IMR-90 (cell line): ENCODE results near the gene ASB6. TPM values are rescaled to one million over a fixed set of nuclear protein-coding genes. Genes with fewer than 3 reads are reported as not detected.

Source experiments
- ATAC-seq: fragments of 200-7000 bp; cut with Tn5 transposase; 2 replicates; pipeline ENCODE4 v1.9.1; 2020; ENCODE audit warnings: low read depth, mild to moderate bottlenecking, moderate library complexity
- BruUV-seq: library from RNA; stranded (reverse); fragments of 400-500 nt; replicated peaks from 2 replicates; lab custom pipeline; 2021; lab: Mats Ljungman, UMichigan
- CTCF ChIA-PET: fragments of 300-600 bp; formaldehyde crosslinking; extraction: SDS; loops from one replicate; lab custom pipeline; 2021; ENCODE audit warnings: antibody characterized with exemption; lab: Yijun Ruan, JAX
- POLR2A ChIA-PET: fragments of 300-600 bp; sonication (Branson Sonifier 250); formaldehyde crosslinking; loops from one replicate; lab custom pipeline; 2022; ENCODE audit warnings: antibody characterized with exemption; ENCODE audit not compliant: unreplicated experiment; lab: Charles Lee
- DNase-seq: peaks from one replicate; pipeline ENCODE4 v3.0.0; 2013
- H2AFZ ChIP-seq: replicated peaks from 2 replicates; pipeline ENCODE3; 2013; ENCODE audit warnings: low read length, mild to moderate bottlenecking; ENCODE audit not compliant: poor library complexity
- H2AK5ac ChIP-seq: 2 replicates; pipeline ENCODE4 v1.6.1; 2013; ENCODE audit warnings: low read depth, low read length, inconsistent platforms
- H2AK9ac ChIP-seq: replicated peaks from 2 replicates; pipeline ENCODE3; 2013; ENCODE audit warnings: mild to moderate bottlenecking, low read depth, low read length, moderate library complexity; ENCODE audit not compliant: poor library complexity
- H2BK120ac ChIP-seq: 2 replicates; pipeline ENCODE4 v1.6.1; 2013; ENCODE audit warnings: low read depth, low read length, inconsistent platforms
- H2BK15ac ChIP-seq: 3 replicates; pipeline ENCODE4 v1.6.1; 2013; ENCODE audit warnings: low read depth, low read length, inconsistent platforms
- H2BK20ac ChIP-seq: 2 replicates; pipeline ENCODE4 v1.6.1; 2013; ENCODE audit warnings: low read depth, mild to moderate bottlenecking, inconsistent platforms, low read length, moderate library complexity
- H2BK5ac ChIP-seq: 2 replicates; pipeline ENCODE4 v1.6.1; 2013; ENCODE audit warnings: mild to moderate bottlenecking, low read depth, low read length, inconsistent platforms; ENCODE audit not compliant: poor library complexity, severe bottlenecking
- H3K14ac ChIP-seq: replicated peaks from 2 replicates; pipeline ENCODE4 v1.6.1; 2013; ENCODE audit warnings: low read depth, low read length, inconsistent platforms
- H3K18ac ChIP-seq: 2 replicates; pipeline ENCODE4 v1.6.1; 2013; ENCODE audit warnings: low read depth, low read length, control low read depth
- H3K23ac ChIP-seq: 2 replicates; pipeline ENCODE4 v1.6.1; 2013; ENCODE audit warnings: low read depth, low read length, inconsistent platforms
- H3K27ac ChIP-seq: 2 replicates; pipeline ENCODE4 v1.5.1; 2013; ENCODE audit warnings: mild to moderate bottlenecking, control low read depth, low read length; ENCODE audit not compliant: insufficient read depth
- H3K27me3 ChIP-seq: 2 replicates; pipeline ENCODE4 v1.6.1; 2013; ENCODE audit warnings: low read length; ENCODE audit not compliant: control insufficient read depth, insufficient read depth
- H3K36me3 ChIP-seq: 2 replicates; pipeline ENCODE4 v1.6.1; 2013; ENCODE audit warnings: low read length, mixed read lengths; ENCODE audit not compliant: control insufficient read depth, insufficient read depth
- H3K4ac ChIP-seq: 2 replicates; pipeline ENCODE4 v1.6.1; 2013; ENCODE audit warnings: low read depth, low read length, inconsistent platforms
- H3K4me1 ChIP-seq: 2 replicates; pipeline ENCODE4 v1.6.1; 2013; ENCODE audit warnings: low read length, mixed read lengths; ENCODE audit not compliant: control insufficient read depth, insufficient read depth
- H3K4me2 ChIP-seq: 2 replicates; pipeline ENCODE4 v1.6.1; 2013; ENCODE audit warnings: low read depth, mild to moderate bottlenecking, control low read depth, low read length, moderate library complexity
- H3K4me3 ChIP-seq: 2 replicates; pipeline ENCODE4 v1.5.1; 2013; ENCODE audit warnings: low read depth, mild to moderate bottlenecking, control low read depth, low read length, moderate library complexity; ENCODE audit not compliant: insufficient read depth
- H3K56ac ChIP-seq: 2 replicates; pipeline ENCODE4 v1.6.1; 2013; ENCODE audit warnings: low read length, inconsistent platforms; ENCODE audit not compliant: insufficient read depth; ENCODE audit errors: extremely low read depth
- H3K79me1 ChIP-seq, 2 experiments: 2 replicates each; pipeline ENCODE4 v1.6.1; 2013; ENCODE audit warnings: low read length in 2 of 2, inconsistent platforms in 1 of 2, low read depth in 1 of 2
- H3K9ac ChIP-seq: 2 replicates; pipeline ENCODE4 v1.6.1; 2013; ENCODE audit warnings: low read depth, low read length, control low read depth
- H3K9me1 ChIP-seq: 2 replicates; pipeline ENCODE4 v1.6.1; 2013; ENCODE audit warnings: low read length, inconsistent platforms; ENCODE audit not compliant: insufficient read depth
- H3K9me3 ChIP-seq: 2 replicates; pipeline ENCODE4 v1.6.1; 2013; ENCODE audit warnings: low read length; ENCODE audit not compliant: control insufficient read depth, insufficient read depth
- H4K20me1 ChIP-seq: 2 replicates; pipeline ENCODE4 v1.6.1; 2013; ENCODE audit warnings: low read length, inconsistent platforms; ENCODE audit not compliant: insufficient read depth
- H4K5ac ChIP-seq: 2 replicates; pipeline ENCODE4 v1.6.1; 2013; ENCODE audit warnings: mild to moderate bottlenecking, low read depth, low read length, control low read depth
- H4K8ac ChIP-seq, 2 experiments: 2 replicates each; pipeline ENCODE4 v1.6.1; 2013; ENCODE audit warnings: low read depth in 2 of 2, low read length in 2 of 2, control low read depth in 1 of 2, inconsistent platforms in 1 of 2
- H4K91ac ChIP-seq: 2 replicates; pipeline ENCODE4 v1.6.1; 2013; ENCODE audit warnings: low read depth, low read length, inconsistent platforms; ENCODE audit not compliant: insufficient read depth
- BHLHE40 ChIP-seq: fragments of 150-350 bp; IDR thresholded peaks from 2 replicates; pipeline ENCODE4 v1.6.1; 2016; ENCODE audit warnings: mild to moderate bottlenecking, low read depth, low read length
- CEBPB ChIP-seq: IDR thresholded peaks from 2 replicates; pipeline ENCODE4 v1.6.1; 2012; ENCODE audit warnings: low read depth, low read length, improper control_type of control experiment
- CTCF ChIP-seq: conservative IDR thresholded peaks from 2 replicates; pipeline ENCODE4 v1.5.1; 2012; ENCODE audit warnings: mild to moderate bottlenecking, low read depth, low read length, improper control_type of control experiment
- ELK1 ChIP-seq: fragments of 150-350 bp; IDR thresholded peaks from 2 replicates; pipeline ENCODE4 v1.6.1; 2016; ENCODE audit warnings: low read depth, mild to moderate bottlenecking, low read length, moderate library complexity, borderline replicate concordance
- FOS ChIP-seq: fragments of 150-350 bp; IDR thresholded peaks from 2 replicates; pipeline ENCODE4 v1.6.1; 2016; ENCODE audit warnings: low read depth, low read length
- MAFK ChIP-seq: IDR thresholded peaks from 2 replicates; pipeline ENCODE4 v1.6.1; 2012; ENCODE audit warnings: low read depth, low read length, improper control_type of control experiment
- MAZ ChIP-seq: IDR thresholded peaks from 2 replicates; pipeline ENCODE4 v1.6.1; 2012; ENCODE audit warnings: low read depth, mild to moderate bottlenecking, low read length, improper control_type of control experiment, moderate library complexity, borderline replicate concordance
- MXI1 ChIP-seq: IDR thresholded peaks from 2 replicates; pipeline ENCODE4 v1.6.1; 2012; ENCODE audit warnings: low read depth, mild to moderate bottlenecking, low read length, moderate library complexity, borderline replicate concordance
- NFE2L2 ChIP-seq: fragments of 150-350 bp; IDR thresholded peaks from 2 replicates; pipeline ENCODE4 v1.6.1; 2016; ENCODE audit warnings: low read depth, mild to moderate bottlenecking, low read length
- POLR2A ChIP-seq: IDR thresholded peaks from 2 replicates; pipeline ENCODE4 v1.6.1; 2012; ENCODE audit warnings: mild to moderate bottlenecking, low read depth, low read length
- RAD21 ChIP-seq: IDR thresholded peaks from 2 replicates; pipeline ENCODE4 v1.6.1; 2012; ENCODE audit warnings: low read length, improper control_type of control experiment
- RCOR1 ChIP-seq: IDR thresholded peaks from 2 replicates; pipeline ENCODE4 v1.6.1; 2012; ENCODE audit warnings: mild to moderate bottlenecking, low read length, improper control_type of control experiment; ENCODE audit not compliant: insufficient replicate concordance
- RFX5 ChIP-seq: IDR thresholded peaks from 2 replicates; pipeline ENCODE4 v1.8.0; 2012; ENCODE audit warnings: low read depth, mild to moderate bottlenecking, low read length, moderate library complexity
- SMC3 ChIP-seq: fragments of 150-350 bp; IDR thresholded peaks from 2 replicates; pipeline ENCODE4 v1.6.1; 2016; ENCODE audit warnings: low read depth, mild to moderate bottlenecking, antibody characterized with exemption, low read length, moderate library complexity
- USF2 ChIP-seq: fragments of 150-350 bp; IDR thresholded peaks from 2 replicates; pipeline ENCODE4 v1.6.1; 2017; ENCODE audit warnings: mild to moderate bottlenecking, antibody characterized with exemption, low read length, low read depth
- WGBS, 2 experiments: methylation state at CpG; one replicate each; pipeline versions ENCODE4 v1.1.5 to v1.1.7; 2013; ENCODE audit warnings: missing lambda C conversion rate in 2 of 2; ENCODE audit not compliant: insufficient read length in 1 of 2; ENCODE audit errors: extremely low coverage in 2 of 2; 5-methylcytosine and 5-hydroxymethylcytosine counted together
- dilution Hi-C: fragments of 300-500 bp; cut with HindIII; formaldehyde crosslinking; loops from one replicate; pipeline ENCODE4 v1.14.3; 2018; ENCODE audit warnings: low sequenced_read_pairs; ENCODE audit not compliant: unreplicated experiment
- in situ Hi-C: fragments of 300-500 bp; cut with MboI; formaldehyde crosslinking; loops from 3 replicates; pipeline ENCODE4 v1.14.3; 2019; ENCODE audit warnings: low sequenced_read_pairs, inconsistent platforms, mixed read lengths
- intact Hi-C: fragments of 100-400 bp; cut with micrococcal nuclease; formaldehyde crosslinking; loops from 2 replicates; pipeline ENCODE4 v1.10.0; 2022
- polyA plus RNA-seq, 3 experiments: library from polyadenylated mRNA; depleted of rRNA; stranded (reverse); fragments of >200 nt; gene quantifications; 2 replicates each; pipeline ENCODE4 v1.2.3, GENCODE V29; 2012; ENCODE audit warnings: low replicate concordance in 1 of 3
- total RNA-seq: library from RNA; depleted of rRNA; stranded (reverse); fragments of >200 nt; gene quantifications from 2 replicates; pipeline ENCODE4 v1.2.3, GENCODE V29; 2012

ASB6 gene
- total and polyA plus RNA-seq, 2 of the 4 experiments (the other 2 are of a cell fraction), result 9.7 to 28.9 TPM

- Histone ChIP-seq H3K4me2 (no peak overlapping the region), H3K56ac (no peak overlapping the region), H3K18ac (no peak overlapping the region), H3K4me3 (no peak overlapping the region), H3K9ac (no peak overlapping the region), H3K79me1 (peaks cover 13 to 18% of the 10 kb centered on the region in 2 experiments; a peak in 2 of 4 replicates), H3K23ac (no peak overlapping the region), H2AK9ac (peak overlapping the region; percentile 18), H2BK120ac (0 out of 2 replicates have a peak overlapping the region, but pooled peaks have one; percentile 1), H4K91ac (peak overlapping the region; percentile 13; the same call in 1 of the 2 replicates), H3K14ac (peak overlapping the region; percentile 2; the same call in 1 of the 2 replicates), H3K36me3 (no peaks in the 10 kb centered on the region), H3K9me3 (no peaks in the 10 kb centered on the region), H2BK15ac (no peak overlapping the region), H4K20me1 (no peaks in the 10 kb centered on the region), H4K8ac (peak overlapping the region in 1 of 2 experiments; percentile 27; a peak in 1 of 4 replicates), H4K5ac (no peak overlapping the region), H3K27ac (no peak overlapping the region; the same call in 1 of the 2 replicates), H2BK5ac (peak overlapping the region; percentile 9), H3K27me3 (no peaks in the 10 kb centered on the region), H3K4ac (peak overlapping the region; percentile 6; the same call in 1 of the 2 replicates), H3K4me1 (peaks cover 11% of the 10 kb centered on the region), H2AK5ac (peak overlapping the region; percentile 5; the same call in 1 of the 2 replicates), H3K9me1 (peaks cover 10% of the 10 kb centered on the region), H2AFZ (peak overlapping the region; percentile 28), H2BK20ac (peak overlapping the region; percentile 16; the same call in 1 of the 2 replicates)
- POLR2A ChIA-PET, result no interaction called here
- CTCF ChIA-PET, result interaction anchor here (0.6 kb wide), 1 partner anchor 472 kb away, joined by 4 read pairs; no protein-coding TSS in a partner anchor
- ATAC-seq (peak; percentile 67), DNase-seq (peak; percentile 86)
- dilution Hi-C loops, result no loop called here
- in situ Hi-C loops, result loop anchor here (5.0 kb wide), 1 partner anchor 485 kb away; no protein-coding TSS in a partner anchor
- BruUV-seq, result no TSS peak
- intact Hi-C loops, result no loop called here
- no CpG with 5 or more reads among the region's 1 CpG for WGBS, 2 experiments
- TF ChIP-seq CEBPB (no peak), RFX5 (no peak), BHLHE40 (peak; percentile 16; the same call in 1 of the 2 replicates), CTCF (peak; percentile 73), RCOR1 (peak; percentile 65), ELK1 (no peak), FOS (no peak; the same call in 1 of the 2 replicates), NFE2L2 (no peak), USF2 (no peak), RAD21 (peak; percentile 68), MXI1 (no peak), SMC3 (peak; percentile 51; the same call in 1 of the 2 replicates), MAZ (0 out of 2 replicates have a peak, but pooled peaks have one; percentile 34), MAFK (no peak), POLR2A (no peak)
Observed at GRCh38 chr9:129617167-129617566, 24.8 kb downstream of the ASB6 start.
